ENCODE measurements around the gene PPP4R2.

DNA sequence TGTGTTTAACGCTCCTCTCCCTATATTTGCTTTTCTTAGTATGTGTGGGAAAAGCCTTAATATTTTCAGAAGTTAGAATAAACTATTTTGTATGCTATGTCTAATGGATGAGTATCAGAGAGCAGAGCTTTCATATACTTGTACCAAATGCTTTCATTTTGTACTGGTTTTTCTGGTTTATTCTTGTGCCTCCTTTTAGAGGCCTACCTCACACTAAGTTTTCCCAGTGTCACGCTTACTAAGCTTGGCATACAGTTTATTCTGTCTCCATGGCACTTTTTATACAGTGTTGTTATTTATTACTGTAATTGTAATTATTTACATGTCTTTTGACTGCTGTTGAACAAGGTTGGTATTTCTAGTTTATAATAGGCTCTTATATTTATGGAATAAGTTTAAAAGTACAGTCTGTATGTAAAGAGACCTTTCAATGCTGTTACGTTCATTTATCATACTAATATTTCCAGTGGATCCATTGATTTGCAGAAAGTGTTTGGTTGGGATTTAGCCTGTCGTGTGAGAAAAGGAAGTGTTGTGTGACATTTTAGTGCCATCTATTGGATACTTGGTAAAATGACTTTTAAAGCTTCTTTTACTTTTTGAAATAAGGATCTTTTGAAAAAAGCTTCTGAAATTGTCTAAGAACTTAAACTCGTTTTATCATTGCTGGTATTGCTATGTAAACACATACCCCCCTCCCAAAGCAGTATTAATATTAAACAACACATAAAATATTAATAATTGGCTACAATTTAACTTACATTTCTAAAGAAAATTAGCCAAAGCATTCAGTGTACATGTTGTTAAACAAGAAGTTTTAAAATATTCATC lies 59.6 kb downstream of the PPP4R2 start:
- TF ChIP-seq POLR2AphosphoS5 (IDR thresholded peaks at IDR 0.05; ENCODE audit: low read depth) = no peak
- TF ChIP-seq REST (IDR thresholded peaks at IDR 0.05; ENCODE audit: insufficient replicate concordance, low read depth) = no peak
